Measurements from ENCODE around the gene PRMT5. TPM values are rescaled to one million over a fixed set of nuclear protein-coding genes. Genes with fewer than 3 reads are reported as not detected.
"Not testable (repeated sequence)": the region's sequence is repeated elsewhere in the genome, so short reads cannot be mapped to it uniquely, and the experiment has no call there.

PRMT5 gene
- total RNA-seq, 2 experiments from 2014 or later, result 169 to 190 TPM

DNA sequence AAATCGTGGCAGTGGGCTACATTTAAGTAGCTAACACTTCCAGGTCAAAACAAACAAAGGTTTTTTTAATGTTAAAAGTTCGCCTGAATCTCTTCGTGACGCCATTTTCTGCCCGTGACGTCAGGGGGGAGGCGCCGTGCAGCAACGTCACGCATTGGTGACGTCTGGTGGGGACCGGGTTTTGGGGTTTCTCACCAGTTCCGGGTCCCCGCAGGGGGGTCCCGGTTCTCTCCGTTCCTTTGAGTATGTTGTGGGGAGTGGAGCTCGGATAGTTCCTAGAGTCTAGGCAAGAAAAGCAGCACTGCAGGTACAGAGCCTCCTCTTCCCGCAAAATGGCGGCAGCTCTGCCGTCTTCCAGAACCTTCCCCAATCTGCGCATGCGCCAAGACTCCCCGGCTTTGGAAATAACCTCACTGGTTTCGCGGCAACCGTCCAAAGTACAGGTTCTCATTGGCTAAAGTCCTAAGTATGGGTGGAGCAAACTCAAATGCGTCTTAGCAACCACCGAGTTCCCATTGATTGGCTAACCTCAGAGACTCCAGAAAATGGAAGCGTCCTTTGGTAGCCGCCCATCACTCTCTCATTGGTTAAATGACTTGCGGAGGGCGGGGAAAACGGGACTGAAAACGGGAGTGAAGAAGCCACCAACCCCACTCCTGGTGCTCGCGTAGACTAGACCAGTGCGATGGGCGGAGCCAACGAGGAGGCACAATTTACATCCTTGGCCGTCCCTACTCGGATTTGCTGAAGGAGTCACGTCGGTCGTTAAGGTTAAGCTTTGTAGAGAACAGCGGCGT lies 10.2 kb downstream of the PRMT5 start, which contains the start of gene RBM23:
TSS of gene RBM23 (minus strand) at position 346 of the 797 bp plus-strand sequence.
- DNase-seq, result peak; percentile 98
- Mint-ChIP-seq H3K4me1 (peaks cover 44% of the 10 kb centered on the region), H3K9me3 (no peaks in the 10 kb centered on the region), H3K27me3 (peaks cover 5% of the 10 kb centered on the region), H3K36me3 (peaks cover 49% of the 10 kb centered on the region), H3K4me3 (peak within 1 kb of the TSS; percentile 91), H3K27ac (peak within 1 kb of the TSS; percentile 99)

DNA sequence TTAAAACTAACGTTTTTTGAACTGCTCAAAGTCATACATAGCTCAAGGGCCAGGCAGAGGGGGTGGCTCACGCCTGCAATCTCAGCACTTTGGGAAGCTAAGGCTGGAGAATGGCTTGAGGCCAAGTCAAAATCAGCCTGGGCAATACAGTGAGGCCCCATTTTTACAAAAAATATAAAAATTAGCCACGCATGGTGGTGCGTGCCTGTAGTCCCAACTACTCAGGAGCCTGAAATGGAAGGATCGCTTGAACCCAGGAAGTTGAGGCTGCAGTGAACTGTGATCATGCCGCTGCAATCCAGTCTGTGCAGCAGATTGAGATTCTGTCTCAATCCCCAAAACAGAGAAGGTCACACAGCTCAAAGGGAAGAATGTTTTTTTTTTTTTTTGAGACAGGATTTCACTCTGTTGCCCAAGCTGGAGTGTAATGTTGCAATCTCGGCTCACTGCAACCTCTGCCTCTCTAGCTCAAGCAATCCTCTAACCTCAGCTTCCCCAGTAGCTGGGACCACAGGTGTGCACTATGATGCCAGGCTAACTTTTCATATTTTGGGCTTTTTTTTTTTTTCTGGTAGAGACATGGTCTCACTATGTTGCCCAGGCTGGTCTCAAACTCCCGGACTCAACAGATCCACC lies 13.2 kb downstream of the PRMT5 start:
- DNase-seq, result no peak
- H3K4me3 Mint-ChIP-seq, result peak overlapping the region; percentile 5
- no peaks in the 10 kb centered on the region for H3K9me3 Mint-ChIP-seq
- peaks cover 5% of the 10 kb centered on the region for H3K27me3 Mint-ChIP-seq
- peaks cover 46% of the 10 kb centered on the region for H3K36me3 Mint-ChIP-seq
- H3K4me1 Mint-ChIP-seq, result peaks cover 60% of the 10 kb centered on the region
- H3K27ac Mint-ChIP-seq, result no peak overlapping the region

DNA sequence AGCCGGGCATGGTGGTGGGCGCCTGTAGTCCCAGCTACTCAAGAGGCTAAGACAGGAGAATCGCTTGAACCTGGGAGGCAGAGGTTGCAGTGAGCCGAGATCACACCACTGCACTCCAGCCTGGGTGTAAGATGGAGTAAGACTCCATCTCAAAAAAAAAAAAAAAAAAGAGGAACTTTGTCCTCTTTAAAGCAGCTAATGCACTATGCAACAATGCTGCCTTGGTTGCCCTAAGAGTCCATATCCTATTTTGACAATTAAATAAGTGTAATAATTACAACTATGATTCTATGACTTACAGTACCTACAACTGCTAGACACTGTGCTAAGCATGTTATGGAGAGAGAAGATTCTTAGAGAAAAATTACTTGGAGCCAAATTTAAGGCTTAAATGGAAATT lies 14.3 kb downstream of the PRMT5 start:
- not testable (repeated sequence) for H3K9me3 Mint-ChIP-seq, H3K27ac Mint-ChIP-seq, H3K27me3 Mint-ChIP-seq, H3K4me3 Mint-ChIP-seq, DNase-seq
- H3K4me1 Mint-ChIP-seq, result peaks cover 54% of the 10 kb centered on the region
- H3K36me3 Mint-ChIP-seq, result peaks cover 40% of the 10 kb centered on the region

DNA sequence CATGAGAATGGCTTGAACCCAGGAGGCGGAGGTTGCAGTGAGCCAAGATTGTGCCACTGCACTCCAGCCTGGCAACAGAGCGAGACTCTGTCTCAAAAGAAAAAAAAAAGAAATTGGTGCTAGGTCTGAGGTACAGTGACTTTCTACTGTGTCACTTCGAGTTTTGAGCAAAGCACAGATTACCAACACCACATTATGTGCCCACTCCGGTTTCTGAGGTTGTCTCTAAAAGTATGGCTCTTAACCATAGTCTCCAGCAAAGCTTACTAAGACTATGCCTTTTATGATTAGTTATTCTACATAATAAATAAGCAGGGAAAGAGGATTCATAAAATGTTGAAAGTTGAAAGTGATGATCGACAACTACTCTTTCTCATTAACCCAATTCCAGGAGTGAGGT lies 18.3 kb downstream of the PRMT5 start:
- H3K9me3 Mint-ChIP-seq, result no peaks in the 10 kb centered on the region
- H3K36me3 Mint-ChIP-seq, result peaks cover 44% of the 10 kb centered on the region
- no peaks in the 10 kb centered on the region for H3K27me3 Mint-ChIP-seq
- no peak overlapping the region for H3K4me3 Mint-ChIP-seq
- DNase-seq, result no peak
- no peak overlapping the region for H3K27ac Mint-ChIP-seq
- peaks cover 34% of the 10 kb centered on the region for H3K4me1 Mint-ChIP-seq

DNA sequence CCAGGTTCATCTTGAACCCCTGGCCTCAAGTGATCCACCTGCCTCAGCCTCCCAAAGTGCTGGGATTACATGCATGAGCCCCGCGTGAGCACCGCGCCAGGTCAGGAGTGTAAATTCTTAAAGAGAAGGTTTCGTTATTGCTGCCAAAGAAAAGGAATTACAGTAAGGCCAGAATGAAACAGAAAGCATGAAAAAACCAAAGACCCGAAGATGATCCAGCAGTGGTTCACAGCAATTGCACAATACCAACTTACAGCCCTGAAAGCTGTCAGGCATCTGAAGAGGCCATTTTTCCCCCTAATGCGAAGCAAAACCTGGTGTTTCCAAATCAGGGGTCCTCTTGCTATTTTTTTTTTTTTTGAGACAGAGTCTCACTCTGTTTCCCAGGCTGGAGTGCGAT lies 20.6 kb downstream of the PRMT5 start:
- H3K27ac Mint-ChIP-seq, result no peak overlapping the region
- no peaks in the 10 kb centered on the region for H3K9me3 Mint-ChIP-seq
- DNase-seq, result no peak
- peaks cover 28% of the 10 kb centered on the region for H3K4me1 Mint-ChIP-seq
- H3K27me3 Mint-ChIP-seq, result no peaks in the 10 kb centered on the region
- H3K4me3 Mint-ChIP-seq, result no peak overlapping the region
- peaks cover 52% of the 10 kb centered on the region for H3K36me3 Mint-ChIP-seq

DNA sequence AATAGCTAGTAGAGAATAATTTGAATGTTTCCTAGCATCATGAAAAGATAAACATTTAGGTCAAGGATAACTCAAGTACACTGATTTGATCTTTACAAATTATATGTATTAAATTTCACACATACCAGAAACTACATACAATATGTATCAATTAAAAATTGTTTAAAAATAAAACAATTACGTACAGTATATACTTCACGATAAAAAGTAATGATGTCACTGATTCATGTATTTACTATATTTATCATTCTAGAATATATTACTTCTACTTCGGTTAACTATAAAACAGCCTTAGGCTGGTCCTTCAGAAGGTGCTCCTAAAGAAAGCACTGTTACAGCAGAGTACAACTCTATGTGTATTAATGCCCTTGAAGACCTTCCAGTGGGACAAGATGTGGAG lies 21.7 kb downstream of the PRMT5 start:
- Mint-ChIP-seq H3K36me3 (peaks cover 46% of the 10 kb centered on the region), H3K4me1 (peaks cover 21% of the 10 kb centered on the region), H3K27ac (no peak overlapping the region), H3K27me3 (no peaks in the 10 kb centered on the region), H3K9me3 (no peaks in the 10 kb centered on the region), H3K4me3 (no peak overlapping the region)
- DNase-seq, result no peak

DNA sequence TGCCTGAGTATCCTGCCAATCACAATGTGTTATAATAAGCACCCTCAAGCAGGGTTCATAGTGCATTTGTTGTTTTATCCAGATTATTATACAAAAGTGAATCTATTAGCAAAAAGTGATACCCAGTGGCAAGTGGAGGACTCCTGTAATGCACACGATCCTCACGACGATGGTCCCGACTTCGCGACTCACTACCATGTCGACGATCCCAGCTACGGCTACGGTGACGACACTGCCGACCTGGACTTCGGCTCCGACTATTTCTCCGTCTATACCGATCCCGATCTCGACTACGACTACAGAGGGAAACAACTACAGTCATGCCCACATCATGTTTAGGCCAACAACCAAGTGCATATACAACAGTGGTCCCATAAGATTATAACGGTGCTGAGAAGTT lies 23.1 kb downstream of the PRMT5 start:
- DNase-seq, result no peak
- H3K4me3 Mint-ChIP-seq, result no peak overlapping the region
- no peaks in the 10 kb centered on the region for H3K9me3 Mint-ChIP-seq
- peaks cover 11% of the 10 kb centered on the region for H3K4me1 Mint-ChIP-seq
- H3K27ac Mint-ChIP-seq, result no peak overlapping the region
- peaks cover 44% of the 10 kb centered on the region for H3K36me3 Mint-ChIP-seq
- no peaks in the 10 kb centered on the region for H3K27me3 Mint-ChIP-seq

DNA sequence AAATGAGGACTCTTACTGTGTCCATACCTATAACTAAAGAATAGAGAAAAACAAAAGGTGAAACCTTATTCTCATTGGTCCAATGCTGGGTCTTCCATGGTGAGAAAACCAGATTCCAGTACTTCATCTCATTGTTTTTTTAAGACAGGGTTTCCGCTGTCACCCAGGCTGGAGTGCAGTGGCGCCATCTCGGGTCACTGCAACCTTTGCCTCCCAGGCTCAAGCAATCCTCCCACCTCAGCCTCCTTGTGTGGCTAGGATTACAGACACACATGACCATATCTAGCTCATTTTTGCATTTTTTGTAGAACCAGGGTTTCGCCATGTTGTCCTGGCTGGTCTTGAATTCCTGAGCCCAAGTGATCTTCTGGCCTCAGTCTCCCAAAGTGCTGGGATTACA lies 23.5 kb downstream of the PRMT5 start:
- peaks cover 42% of the 10 kb centered on the region for H3K36me3 Mint-ChIP-seq
- H3K4me3 Mint-ChIP-seq, result no peak overlapping the region
- DNase-seq, result no peak
- no peaks in the 10 kb centered on the region for H3K27me3 Mint-ChIP-seq
- H3K27ac Mint-ChIP-seq, result peak overlapping the region; percentile 3
- no peaks in the 10 kb centered on the region for H3K9me3 Mint-ChIP-seq
- H3K4me1 Mint-ChIP-seq, result peaks cover 11% of the 10 kb centered on the region

DNA sequence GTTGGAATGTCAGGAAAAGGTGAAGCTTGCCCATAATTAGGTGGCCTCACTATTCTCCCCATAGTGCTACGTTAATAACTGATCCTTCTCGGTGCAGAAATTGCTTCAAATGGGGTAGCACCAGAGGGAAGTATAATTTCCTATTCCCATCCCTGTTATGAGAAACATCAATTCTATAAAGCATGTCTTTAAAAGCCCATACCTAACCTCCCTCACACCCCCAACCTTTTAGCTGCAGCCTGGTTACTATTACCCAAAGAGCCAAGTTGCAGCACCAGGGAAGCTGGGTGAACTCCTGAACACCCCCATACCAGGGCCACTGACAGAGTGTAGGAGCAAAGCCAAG lies 25.5 kb downstream of the PRMT5 start:
- H3K27me3 Mint-ChIP-seq, result no peaks in the 10 kb centered on the region
- peaks cover 32% of the 10 kb centered on the region for H3K36me3 Mint-ChIP-seq
- H3K4me3 Mint-ChIP-seq, result no peak overlapping the region
- peaks cover 7% of the 10 kb centered on the region for H3K4me1 Mint-ChIP-seq
- no peak overlapping the region for H3K27ac Mint-ChIP-seq
- H3K9me3 Mint-ChIP-seq, result no peaks in the 10 kb centered on the region
- DNase-seq, result no peak

DNA sequence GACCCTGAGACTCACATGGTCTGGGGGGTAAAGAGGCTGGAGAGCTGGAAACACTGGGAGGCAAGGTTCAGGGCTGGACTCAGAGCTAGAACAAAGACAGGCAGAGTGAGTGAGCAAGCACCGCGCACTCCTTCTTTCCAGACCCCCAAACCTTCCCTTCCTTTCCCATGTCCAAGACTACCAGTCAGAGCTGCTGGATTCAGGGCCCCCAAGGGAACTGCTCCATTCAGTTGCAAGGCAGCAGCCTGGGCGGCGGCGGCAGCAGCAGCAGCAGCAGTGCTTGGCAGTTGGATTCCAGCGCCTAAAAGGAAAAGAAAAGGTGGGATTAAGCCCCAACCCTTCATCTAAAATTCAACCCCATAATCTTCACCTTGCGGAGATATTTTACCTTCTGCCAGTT lies 27.4 kb downstream of the PRMT5 start:
- Mint-ChIP-seq H3K4me1 (peaks cover 10% of the 10 kb centered on the region), H3K27ac (no peak overlapping the region), H3K27me3 (no peaks in the 10 kb centered on the region), H3K9me3 (no peaks in the 10 kb centered on the region), H3K4me3 (no peak overlapping the region), H3K36me3 (peaks cover 25% of the 10 kb centered on the region)
- DNase-seq, result no peak

DNA sequence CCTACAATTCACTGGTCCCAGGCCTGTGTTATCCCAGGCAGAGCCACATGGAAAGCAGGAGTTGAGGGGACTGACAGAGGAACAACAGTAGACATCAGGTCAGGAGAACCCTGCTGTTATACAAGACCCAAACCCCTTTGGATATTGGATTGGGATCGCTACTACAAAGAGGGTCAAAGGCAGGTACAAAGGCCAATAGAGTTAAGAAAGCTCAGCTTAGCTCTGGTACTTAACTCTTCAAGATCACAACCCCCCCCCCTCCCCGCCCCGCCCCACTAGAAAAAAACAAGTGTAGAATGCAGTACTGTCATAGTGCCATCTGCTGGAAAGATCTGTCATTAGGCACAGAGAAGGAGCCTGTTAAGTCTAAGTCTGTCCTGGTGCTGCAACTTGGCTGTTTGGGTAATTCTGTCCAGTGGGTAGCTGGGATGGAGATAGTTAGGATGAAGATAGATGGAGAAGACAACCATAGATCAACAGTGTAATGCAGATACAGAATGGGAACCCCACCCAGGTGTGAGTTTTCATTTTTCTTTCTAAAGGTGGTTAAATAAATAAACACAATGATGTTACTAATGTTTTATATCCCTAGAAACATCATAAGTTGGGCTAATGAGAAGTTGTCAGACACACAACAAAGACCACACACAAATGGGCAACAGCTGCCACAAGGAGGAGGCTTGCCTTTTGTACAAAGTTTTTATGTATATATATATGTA lies 28.9 kb downstream of the PRMT5 start:
- Mint-ChIP-seq H3K36me3 (peaks cover 13% of the 10 kb centered on the region), H3K27ac (no peak overlapping the region), H3K27me3 (no peaks in the 10 kb centered on the region), H3K4me3 (no peak overlapping the region), H3K9me3 (no peaks in the 10 kb centered on the region), H3K4me1 (peaks cover 10% of the 10 kb centered on the region)
- peak; percentile 26 for DNase-seq

DNA sequence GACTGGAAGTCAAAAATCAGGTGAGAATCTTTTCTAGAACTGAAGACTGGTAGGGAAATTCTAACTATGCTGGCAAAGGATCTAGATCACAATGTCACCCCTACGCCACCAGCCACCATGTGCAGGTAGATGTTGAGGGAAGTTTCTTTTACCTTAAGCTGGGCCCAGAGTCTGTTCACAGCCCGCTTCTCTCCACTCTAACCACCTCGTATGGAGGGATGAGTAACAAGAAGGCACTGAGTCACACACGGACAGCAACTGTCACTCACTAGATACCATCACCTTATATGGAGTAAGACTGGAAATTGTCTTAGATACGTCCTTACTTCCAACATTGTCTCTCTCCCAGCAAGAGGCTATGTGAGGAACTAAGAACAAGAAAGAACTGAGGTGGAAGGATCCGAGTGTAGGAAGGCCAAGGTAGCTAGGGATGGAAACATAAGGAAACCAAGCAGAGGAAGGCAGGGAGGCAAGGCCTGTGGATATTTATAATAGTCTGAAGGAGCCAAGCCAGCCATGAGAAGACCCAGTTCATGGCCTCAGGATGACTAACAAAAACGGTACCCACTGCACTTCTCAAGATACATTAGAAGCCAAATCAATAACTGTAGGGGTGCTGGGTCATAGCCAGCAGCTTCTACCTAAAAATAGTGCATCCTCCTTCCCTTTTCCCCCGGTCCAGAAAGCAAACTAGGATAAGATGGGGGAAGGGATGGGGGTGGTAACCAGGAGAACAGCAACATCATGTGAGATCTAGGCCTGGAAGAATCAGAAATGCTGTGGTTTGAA lies 30.7 kb downstream of the PRMT5 start:
- no peaks in the 10 kb centered on the region for H3K27me3 Mint-ChIP-seq
- no peak for DNase-seq
- peak overlapping the region; percentile 27 for H3K27ac Mint-ChIP-seq

DNA sequence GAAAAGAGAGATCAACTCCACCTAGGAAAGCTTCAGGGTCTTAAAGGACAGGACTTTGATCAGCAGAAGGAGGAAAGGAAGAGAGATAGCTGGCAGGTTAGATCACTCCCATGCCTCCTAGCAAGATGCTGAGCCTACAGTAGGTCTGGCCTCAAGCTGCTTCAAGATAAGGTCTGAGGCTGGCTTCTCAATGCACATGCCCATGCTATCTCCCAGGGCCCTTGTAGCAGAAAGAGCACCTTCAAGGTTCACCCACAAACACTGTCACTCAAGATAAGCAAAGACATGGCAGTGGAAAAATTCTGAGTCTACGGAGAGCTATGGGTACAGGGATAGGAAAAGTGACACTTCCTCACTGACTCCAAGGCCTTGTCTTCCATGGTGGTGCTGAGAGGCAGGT lies 31.8 kb downstream of the PRMT5 start:
- no peaks in the 10 kb centered on the region for H3K9me3 Mint-ChIP-seq
- no peak overlapping the region for H3K4me3 Mint-ChIP-seq
- H3K27me3 Mint-ChIP-seq, result no peaks in the 10 kb centered on the region
- H3K4me1 Mint-ChIP-seq, result peaks cover 8% of the 10 kb centered on the region
- DNase-seq, result no peak
- H3K27ac Mint-ChIP-seq, result no peak overlapping the region
- peaks cover 4% of the 10 kb centered on the region for H3K36me3 Mint-ChIP-seq

More for the DNA sequence above, 30.7 kb downstream of the PRMT5 start:
- Mint-ChIP-seq H3K9me3 (no peaks in the 10 kb centered on the region), H3K4me3 (no peak overlapping the region), H3K4me1 (peaks cover 8% of the 10 kb centered on the region), H3K36me3 (peaks cover 4% of the 10 kb centered on the region)

DNA sequence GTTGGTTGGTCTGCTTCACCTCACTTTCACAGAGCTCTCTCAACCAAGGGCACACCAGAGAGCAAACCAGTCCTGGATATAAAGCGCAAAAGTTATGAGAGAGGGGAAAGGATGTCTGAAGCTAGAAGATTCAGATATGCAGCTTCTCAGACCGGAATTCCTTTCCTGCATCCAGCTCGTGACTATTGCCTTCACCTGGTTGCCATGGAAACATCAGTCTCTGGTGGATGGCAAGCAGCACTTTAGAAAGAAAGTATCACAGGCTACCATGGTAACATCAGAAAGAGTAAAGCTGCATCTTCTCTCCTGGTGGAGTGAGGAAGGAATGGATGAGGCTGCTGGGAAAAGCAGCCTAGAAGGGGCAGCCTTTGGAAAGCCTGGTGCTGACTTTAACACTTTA lies 32.4 kb downstream of the PRMT5 start:
- no peaks in the 10 kb centered on the region for H3K27me3 Mint-ChIP-seq
- H3K4me1 Mint-ChIP-seq, result peaks cover 8% of the 10 kb centered on the region
- peaks cover 4% of the 10 kb centered on the region for H3K36me3 Mint-ChIP-seq
- DNase-seq, result no peak
- no peak overlapping the region for H3K27ac Mint-ChIP-seq
- no peaks in the 10 kb centered on the region for H3K9me3 Mint-ChIP-seq
- no peak overlapping the region for H3K4me3 Mint-ChIP-seq

DNA sequence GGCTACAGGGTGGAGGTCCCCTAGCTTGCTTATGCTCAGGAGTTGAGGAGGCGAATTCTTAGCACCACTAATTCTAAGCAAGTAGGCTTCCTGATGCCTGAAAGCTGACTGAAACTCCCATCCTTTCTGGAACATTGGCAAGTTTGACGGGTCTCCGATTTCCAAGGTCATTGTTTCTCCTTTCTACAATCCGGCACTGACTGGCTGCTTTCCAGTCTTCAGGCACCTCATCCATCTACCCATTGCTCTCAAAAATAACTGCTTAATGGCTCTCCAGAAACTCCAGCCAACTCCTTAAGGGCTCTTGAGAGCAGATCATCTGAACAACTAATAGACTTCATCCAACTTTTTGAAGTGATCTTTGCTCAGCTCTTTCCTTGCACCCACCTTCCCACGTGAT lies 32.8 kb downstream of the PRMT5 start:
- no peak for DNase-seq
- peaks cover 8% of the 10 kb centered on the region for H3K4me1 Mint-ChIP-seq
- H3K36me3 Mint-ChIP-seq, result peaks cover 3% of the 10 kb centered on the region
- H3K27ac Mint-ChIP-seq, result no peak overlapping the region
- no peaks in the 10 kb centered on the region for H3K27me3 Mint-ChIP-seq
- H3K4me3 Mint-ChIP-seq, result no peak overlapping the region
- no peaks in the 10 kb centered on the region for H3K9me3 Mint-ChIP-seq
